Measurements from ENCODE around the gene ZNF12. TPM values are rescaled to one million over a fixed set of nuclear protein-coding genes. Genes with fewer than 3 reads are reported as not detected.

The ZNF12 gene
- total RNA-seq, 2 experiments from 2014 or later, result 22.4 to 23.2 TPM

DNA sequence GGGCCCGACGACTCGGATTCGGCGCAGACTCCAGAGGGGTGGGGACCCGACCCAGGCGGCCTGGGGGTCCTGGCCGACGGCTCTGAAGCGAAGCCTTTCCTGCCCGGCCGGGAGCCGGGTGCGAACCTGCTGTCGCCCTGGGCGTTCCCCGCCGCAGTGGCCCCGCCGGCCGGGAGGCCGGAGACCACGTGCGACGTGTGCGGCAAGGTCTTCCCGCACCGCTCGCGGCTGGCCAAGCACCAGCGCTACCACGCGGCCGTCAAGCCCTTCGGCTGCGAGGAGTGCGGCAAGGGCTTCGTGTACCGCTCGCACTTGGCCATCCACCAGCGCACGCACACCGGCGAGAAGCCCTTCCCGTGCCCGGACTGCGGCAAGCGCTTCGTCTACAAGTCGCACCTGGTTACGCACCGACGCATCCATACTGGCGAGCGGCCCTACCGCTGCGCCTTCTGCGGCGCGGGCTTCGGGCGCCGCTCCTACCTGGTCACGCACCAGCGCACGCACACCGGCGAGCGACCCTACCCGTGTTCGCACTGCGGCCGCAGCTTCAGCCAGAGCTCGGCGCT is 54.2 kb downstream of the ZNF12 start:
- Mint-ChIP-seq H3K36me3 (ENCODE audit: low read depth) (peaks cover 49% of the 10 kb centered on the region), H3K9me3 (ENCODE audit: low read depth) (no peaks in the 10 kb centered on the region), H3K4me1 (no peaks in the 10 kb centered on the region), H3K27me3 (no peaks in the 10 kb centered on the region), H3K27ac (no peak overlapping the region), H3K4me3 (no peak overlapping the region)
- ATAC-seq (no peak), DNase-seq (no peak)
- ChIA-PET CTCF (no interaction called here), POLR2A (no interaction called here)
- intact Hi-C loops (cut with DNase I, micrococcal nuclease), result no loop called here

DNA sequence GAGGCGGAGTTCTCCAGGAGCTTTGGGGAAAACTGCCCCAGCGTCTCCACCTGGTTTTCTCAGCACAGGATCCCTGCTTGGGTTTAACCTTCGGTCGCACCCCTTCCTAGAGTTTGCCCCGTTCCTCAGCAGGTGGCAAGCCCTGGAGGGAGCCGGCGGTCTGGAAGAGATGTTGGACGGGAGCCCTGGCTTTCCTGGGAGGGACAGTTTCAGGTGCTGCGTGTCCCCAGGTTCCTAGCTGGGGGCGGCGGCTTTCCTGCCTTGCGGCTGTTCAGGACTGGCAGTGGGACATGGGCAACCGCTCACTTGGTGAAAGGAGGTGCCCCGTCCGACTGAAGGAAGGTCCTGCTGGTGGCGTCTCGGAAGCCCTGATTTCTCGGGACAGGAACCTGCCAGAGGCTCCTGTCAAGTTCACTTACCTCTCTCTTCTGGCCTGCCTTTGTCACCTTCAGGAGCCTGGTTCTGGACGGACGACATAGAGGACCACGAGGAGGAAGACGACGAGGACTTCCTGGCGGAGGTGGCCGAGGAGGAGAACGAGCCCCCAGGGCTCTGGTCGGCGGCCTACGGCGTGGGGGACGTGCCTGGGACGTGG is 54.8 kb downstream of the ZNF12 start:
- no peak overlapping the region for H3K4me3 Mint-ChIP-seq
- intact Hi-C loops (cut with DNase I, micrococcal nuclease), result no loop called here
- no peaks in the 10 kb centered on the region for H3K27me3 Mint-ChIP-seq
- ChIA-PET CTCF (no interaction called here), POLR2A (no interaction called here)
- H3K9me3 Mint-ChIP-seq (ENCODE audit: low read depth), result no peaks in the 10 kb centered on the region
- H3K27ac Mint-ChIP-seq, result no peak overlapping the region
- H3K36me3 Mint-ChIP-seq (ENCODE audit: low read depth), result peaks cover 54% of the 10 kb centered on the region
- ATAC-seq (no peak), DNase-seq (no peak)
- H3K4me1 Mint-ChIP-seq, result no peaks in the 10 kb centered on the region

DNA sequence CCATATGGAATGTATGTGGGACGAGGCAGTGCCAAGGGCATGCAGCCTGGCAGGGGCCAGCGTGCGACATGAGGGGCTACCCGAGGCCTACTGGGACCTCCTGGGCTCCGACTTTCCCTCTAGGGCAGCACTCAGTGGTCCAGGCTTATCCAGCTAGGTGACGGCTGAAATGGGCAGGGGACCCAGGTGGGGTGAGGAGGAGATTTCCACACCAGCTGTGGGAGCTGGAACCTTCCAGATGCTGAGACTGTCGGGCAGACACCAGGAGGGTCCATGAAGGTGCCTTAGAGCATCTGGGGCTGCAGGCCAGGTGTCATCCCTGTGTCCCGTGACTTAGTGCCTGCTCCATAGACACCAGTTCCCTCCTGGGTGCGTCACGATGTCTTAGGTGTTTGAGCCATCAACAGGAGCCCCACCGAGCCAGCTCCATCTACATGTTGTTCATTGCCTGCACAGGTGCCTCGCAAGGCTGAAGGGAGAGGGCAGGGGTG is 56.2 kb downstream of the ZNF12 start:
- H3K27me3 Mint-ChIP-seq, result no peaks in the 10 kb centered on the region
- CTCF ChIA-PET, result interaction anchor here (0.7 kb wide), 1 partner anchor 206 kb away, joined by 3 read pairs; no protein-coding TSS in a partner anchor
- peaks cover 64% of the 10 kb centered on the region for H3K36me3 Mint-ChIP-seq (ENCODE audit: low read depth)
- DNase-seq, result no peak
- no peak overlapping the region for H3K4me3 Mint-ChIP-seq
- H3K9me3 Mint-ChIP-seq (ENCODE audit: low read depth), result no peaks in the 10 kb centered on the region
- H3K27ac Mint-ChIP-seq, result no peak overlapping the region
- POLR2A ChIA-PET, result no interaction called here
- no peaks in the 10 kb centered on the region for H3K4me1 Mint-ChIP-seq
- ATAC-seq, result no peak
- intact Hi-C loops (cut with DNase I, micrococcal nuclease), result no loop called here

DNA sequence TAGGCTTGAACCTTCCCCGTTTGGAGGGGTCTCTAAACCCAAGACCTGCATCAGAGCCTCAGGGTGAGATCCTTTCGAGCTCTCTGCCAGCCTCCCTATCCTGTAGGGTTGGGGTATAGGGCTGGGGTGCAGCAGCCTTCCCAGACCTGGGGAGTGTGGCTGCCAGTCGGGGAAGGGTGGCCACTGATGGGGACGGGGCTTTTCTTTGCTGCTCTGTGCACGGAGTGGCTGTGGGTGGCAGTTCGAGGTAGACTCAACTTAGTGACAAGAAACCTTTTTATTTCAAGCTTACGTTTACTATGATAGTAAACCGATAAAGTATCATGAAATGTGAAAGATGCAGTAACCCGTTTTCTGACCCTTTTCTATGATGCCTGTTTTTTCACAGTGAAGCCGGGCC is 56.7 kb downstream of the ZNF12 start:
- ChIA-PET POLR2A (no interaction called here), CTCF (interaction anchor here (0.7 to 1.0 kb wide), 2 partner anchors 13 to 207 kb away, joined by 3 read pairs; no protein-coding TSS in a partner anchor)
- no peak overlapping the region for H3K27ac Mint-ChIP-seq
- no peaks in the 10 kb centered on the region for H3K27me3 Mint-ChIP-seq
- ATAC-seq (no peak), DNase-seq (no peak)
- peaks cover 59% of the 10 kb centered on the region for H3K36me3 Mint-ChIP-seq (ENCODE audit: low read depth)
- H3K4me3 Mint-ChIP-seq, result no peak overlapping the region
- intact Hi-C loops (cut with DNase I, micrococcal nuclease), result no loop called here
- no peaks in the 10 kb centered on the region for H3K9me3 Mint-ChIP-seq (ENCODE audit: low read depth)
- no peaks in the 10 kb centered on the region for H3K4me1 Mint-ChIP-seq

DNA sequence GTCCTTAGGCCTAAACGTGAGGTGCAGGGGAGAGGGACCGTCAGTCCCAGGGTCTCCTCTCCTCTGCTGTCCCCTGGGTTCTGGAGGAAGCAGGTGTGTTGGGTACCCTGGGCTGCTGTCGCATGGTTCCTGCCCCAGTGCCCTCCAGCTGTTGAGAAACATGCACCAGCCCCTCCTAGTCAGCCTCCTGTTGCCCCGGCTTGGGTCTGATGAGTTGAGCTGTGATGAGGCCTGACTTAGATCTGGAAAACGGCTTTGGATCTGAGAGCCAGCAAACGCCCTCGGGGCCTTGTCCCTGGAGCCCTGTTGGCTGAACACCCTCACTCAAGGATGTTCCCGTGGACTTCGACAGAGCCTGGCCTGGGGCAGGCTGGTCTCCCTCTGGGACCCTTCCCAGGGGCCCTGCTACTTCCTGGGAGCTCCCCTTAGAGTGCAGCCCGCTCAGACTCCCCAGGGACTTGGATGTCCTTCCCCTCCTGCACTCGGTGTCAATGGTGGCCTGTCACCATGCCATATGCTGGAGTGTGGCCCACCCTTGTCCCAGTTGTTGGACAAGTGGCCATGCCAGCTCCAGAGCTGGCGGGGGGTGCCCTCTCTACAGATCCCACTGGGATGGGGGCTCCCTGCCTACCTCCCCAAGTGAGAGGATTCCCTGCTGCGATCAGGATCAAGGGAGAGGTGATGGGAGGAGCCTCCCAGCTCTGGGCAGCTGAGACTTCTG is 57.3 kb downstream of the ZNF12 start:
- Mint-ChIP-seq H3K4me1 (no peaks in the 10 kb centered on the region), H3K27me3 (no peaks in the 10 kb centered on the region), H3K4me3 (no peak overlapping the region), H3K27ac (no peak overlapping the region), H3K36me3 (ENCODE audit: low read depth) (peaks cover 57% of the 10 kb centered on the region), H3K9me3 (ENCODE audit: low read depth) (no peaks in the 10 kb centered on the region)
- ChIA-PET CTCF (interaction anchor here (1.0 kb wide), 1 partner anchor 13 kb away, joined by 3 read pairs; no protein-coding TSS in a partner anchor), POLR2A (no interaction called here)
- intact Hi-C loops (cut with DNase I, micrococcal nuclease), result no loop called here
- DNase-seq, result no peak
- ATAC-seq, result no peak

DNA sequence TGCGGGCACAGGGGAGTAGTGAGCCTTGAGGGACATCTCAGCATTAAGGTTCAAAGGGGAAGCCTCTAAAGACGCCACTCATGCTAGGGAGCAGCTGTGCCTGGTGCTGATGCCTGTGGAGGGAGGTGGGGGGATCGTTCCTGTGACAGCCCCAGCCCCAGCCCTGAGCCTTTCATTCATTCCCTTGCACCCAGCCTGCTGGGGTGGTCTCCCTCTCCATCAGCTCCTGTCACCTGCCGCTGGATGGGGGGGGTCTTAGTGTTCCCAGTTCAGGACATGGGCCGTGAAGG is 58.0 kb downstream of the ZNF12 start:
- no peak for ATAC-seq
- Mint-ChIP-seq H3K27ac (no peak overlapping the region), H3K36me3 (ENCODE audit: low read depth) (peaks cover 60% of the 10 kb centered on the region), H3K27me3 (no peaks in the 10 kb centered on the region), H3K4me3 (no peak overlapping the region), H3K9me3 (ENCODE audit: low read depth) (no peaks in the 10 kb centered on the region), H3K4me1 (no peaks in the 10 kb centered on the region)
- ChIA-PET CTCF (no interaction called here), POLR2A (no interaction called here)
- intact Hi-C loops (cut with DNase I, micrococcal nuclease), result no loop called here
- no peak for DNase-seq

DNA sequence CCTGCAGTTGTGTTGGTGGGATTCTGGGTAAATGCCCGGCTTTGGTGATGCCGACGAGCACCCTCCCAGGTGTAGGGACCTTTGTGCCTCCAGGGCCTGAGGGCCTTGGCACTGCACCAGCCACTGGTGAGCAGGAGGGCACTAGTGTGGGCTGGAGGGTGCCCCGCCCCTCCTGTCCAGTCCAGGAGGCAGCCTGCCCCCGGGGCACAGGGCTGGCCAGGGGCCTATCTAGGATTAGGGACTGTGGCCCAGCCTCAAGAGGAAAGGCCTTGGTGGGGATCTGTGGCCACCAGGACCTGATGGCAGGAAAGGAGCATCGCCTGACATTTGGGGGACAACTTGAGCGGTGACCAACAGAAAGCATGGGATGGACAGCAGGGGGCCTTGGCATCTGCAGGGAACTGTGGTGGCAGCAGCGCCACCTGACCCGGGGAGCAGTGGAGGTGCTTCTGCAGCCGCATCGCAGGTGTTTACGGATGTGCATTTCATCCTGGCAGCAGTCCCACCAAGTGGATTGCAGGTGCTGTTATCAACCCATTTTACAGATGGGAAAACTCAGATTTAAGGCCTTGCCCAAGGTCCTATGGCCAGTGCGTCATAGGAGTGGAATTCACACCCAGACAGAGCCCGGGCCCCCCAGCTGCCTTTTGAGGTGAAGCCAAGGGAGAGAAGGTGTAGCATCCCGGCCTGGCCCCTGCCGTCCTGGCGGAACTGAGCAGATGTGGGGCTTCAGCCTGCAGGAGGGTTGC is 58.5 kb downstream of the ZNF12 start:
- peaks cover 60% of the 10 kb centered on the region for H3K36me3 Mint-ChIP-seq (ENCODE audit: low read depth)
- ChIA-PET POLR2A (no interaction called here), CTCF (no interaction called here)
- no peak for ATAC-seq
- no peak for DNase-seq
- no peaks in the 10 kb centered on the region for H3K9me3 Mint-ChIP-seq (ENCODE audit: low read depth)
- H3K27me3 Mint-ChIP-seq, result no peaks in the 10 kb centered on the region
- no peaks in the 10 kb centered on the region for H3K4me1 Mint-ChIP-seq
- intact Hi-C loops (cut with DNase I, micrococcal nuclease), result no loop called here
- no peak overlapping the region for H3K4me3 Mint-ChIP-seq
- H3K27ac Mint-ChIP-seq, result no peak overlapping the region

DNA sequence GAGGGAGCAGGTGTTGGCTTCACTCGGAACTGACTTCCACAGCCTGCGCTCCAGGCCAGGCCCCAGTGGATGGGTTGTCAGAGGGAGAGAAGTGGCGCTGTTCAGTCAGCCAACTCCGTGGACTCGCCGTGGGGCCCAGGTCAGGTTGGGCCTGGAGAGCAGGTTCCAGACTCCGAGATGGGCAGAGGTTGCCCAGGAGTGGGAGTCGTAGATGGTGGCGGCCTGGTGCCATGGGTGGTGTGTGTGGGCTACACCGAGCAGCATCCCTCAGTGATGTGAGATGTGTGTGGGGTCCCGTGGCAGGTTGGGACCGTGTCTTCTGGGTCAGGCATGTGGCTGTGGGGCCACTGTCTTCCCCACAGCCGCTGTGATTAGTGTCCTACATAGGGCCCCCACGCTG is 59.2 kb downstream of the ZNF12 start:
- Mint-ChIP-seq H3K36me3 (ENCODE audit: low read depth) (peaks cover 63% of the 10 kb centered on the region), H3K9me3 (ENCODE audit: low read depth) (no peaks in the 10 kb centered on the region), H3K4me1 (no peaks in the 10 kb centered on the region), H3K27ac (no peak overlapping the region), H3K27me3 (no peaks in the 10 kb centered on the region), H3K4me3 (no peak overlapping the region)
- ChIA-PET POLR2A (no interaction called here), CTCF (no interaction called here)
- ATAC-seq, result no peak
- no peak for DNase-seq
- intact Hi-C loops (cut with DNase I, micrococcal nuclease), result no loop called here

DNA sequence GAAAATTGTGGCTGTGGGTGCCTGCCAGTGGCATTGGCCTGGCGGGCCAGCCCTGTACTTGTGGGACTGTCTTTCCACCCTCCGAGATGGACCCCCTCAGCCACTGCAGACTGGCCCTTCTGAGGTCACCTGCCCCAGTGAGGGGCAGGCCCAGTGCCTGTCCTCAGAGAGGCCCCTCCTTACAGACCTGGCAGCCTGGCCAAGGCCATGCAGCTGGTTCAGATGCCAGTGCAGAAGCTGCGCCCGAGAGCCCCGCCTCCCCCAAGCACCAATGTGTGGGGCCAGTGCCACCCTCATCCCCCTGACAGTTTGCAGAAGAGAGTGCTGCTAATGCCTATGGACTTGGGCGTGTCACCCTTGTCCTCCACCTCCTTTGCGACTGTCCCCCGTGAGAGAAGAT is 59.7 kb downstream of the ZNF12 start:
- ATAC-seq (no peak), DNase-seq (no peak)
- Mint-ChIP-seq H3K4me3 (no peak overlapping the region), H3K4me1 (no peaks in the 10 kb centered on the region), H3K27me3 (no peaks in the 10 kb centered on the region), H3K9me3 (ENCODE audit: low read depth) (no peaks in the 10 kb centered on the region), H3K27ac (no peak overlapping the region), H3K36me3 (ENCODE audit: low read depth) (peaks cover 66% of the 10 kb centered on the region)
- intact Hi-C loops (cut with DNase I, micrococcal nuclease), result no loop called here
- ChIA-PET CTCF (no interaction called here), POLR2A (no interaction called here)

DNA sequence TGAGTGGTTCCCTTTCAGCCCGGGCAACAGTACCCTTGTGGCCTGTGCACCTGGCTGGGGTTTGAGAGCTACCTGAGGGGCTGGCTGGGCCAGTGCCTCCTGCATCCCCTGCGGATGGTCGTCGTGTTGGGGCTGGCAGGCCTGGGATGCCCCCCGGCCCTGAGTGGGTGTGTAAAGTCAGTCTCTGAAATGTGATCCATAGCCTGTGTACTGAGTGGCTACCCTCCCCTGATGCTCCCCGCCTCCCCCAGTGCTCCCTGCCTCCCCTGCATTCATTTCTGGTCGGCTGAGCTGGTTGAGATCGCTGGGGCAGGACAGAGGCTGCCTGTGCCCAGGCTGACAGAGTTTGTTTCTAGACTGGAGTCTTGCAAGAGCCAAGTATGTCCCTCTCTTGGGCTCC is 60.3 kb downstream of the ZNF12 start:
- ChIA-PET CTCF (no interaction called here), POLR2A (no interaction called here)
- H3K4me1 Mint-ChIP-seq, result no peaks in the 10 kb centered on the region
- peaks cover 60% of the 10 kb centered on the region for H3K36me3 Mint-ChIP-seq (ENCODE audit: low read depth)
- H3K27ac Mint-ChIP-seq, result no peak overlapping the region
- no peak overlapping the region for H3K4me3 Mint-ChIP-seq
- no peak for DNase-seq
- intact Hi-C loops (cut with DNase I, micrococcal nuclease), result no loop called here
- no peak for ATAC-seq
- H3K9me3 Mint-ChIP-seq (ENCODE audit: low read depth), result no peaks in the 10 kb centered on the region
- no peaks in the 10 kb centered on the region for H3K27me3 Mint-ChIP-seq

DNA sequence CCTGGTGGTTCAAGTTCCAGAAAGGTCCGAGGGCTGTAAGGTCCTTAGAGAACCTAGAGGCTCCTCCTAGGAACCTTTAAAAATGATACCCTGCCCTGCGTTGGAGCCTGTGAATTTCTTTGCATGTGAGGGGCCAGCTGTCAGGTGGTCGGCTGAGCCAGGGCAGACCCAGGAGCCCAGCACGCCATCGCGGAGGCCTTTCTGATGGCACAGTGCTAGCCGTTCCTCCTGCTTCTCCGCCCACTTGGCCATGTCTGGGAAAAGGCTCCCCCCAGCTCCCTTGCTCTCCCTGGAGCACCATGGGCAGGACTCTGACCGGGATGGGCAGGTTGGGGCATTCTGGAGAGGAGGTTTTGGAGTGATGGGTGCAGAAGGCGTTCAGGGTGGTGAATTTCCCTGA is 62.0 kb downstream of the ZNF12 start:
- DNase-seq (no peak), ATAC-seq (no peak)
- Mint-ChIP-seq H3K27ac (no peak overlapping the region), H3K36me3 (ENCODE audit: low read depth) (peaks cover 56% of the 10 kb centered on the region), H3K4me3 (no peak overlapping the region), H3K9me3 (ENCODE audit: low read depth) (no peaks in the 10 kb centered on the region), H3K4me1 (peaks cover 6% of the 10 kb centered on the region), H3K27me3 (no peaks in the 10 kb centered on the region)
- ChIA-PET CTCF (no interaction called here), POLR2A (no interaction called here)
- intact Hi-C loops (cut with DNase I, micrococcal nuclease), result no loop called here

Data from activated CD4-positive, alpha-beta T cell treated with anti-CD3 and anti-CD28 coated beads for 36 hours (primary cell).